Measurements from ENCODE around the gene TTC34.
A peak's percentile ranks its signal among the peaks of the same experiment; 100 is the strongest.

Gene TTC34

GRCh38 chr1:2587071-2587859, 214.2 kb downstream of the TTC34 start:
- DNase-seq = no peak

- peak; percentile 99 for DNase-seq
These were observed 215.1 kb downstream of the TTC34 start, which contains the start of gene PRXL2B for GRCh38 chr1:2586154-2587070. Gene PRXL2B (plus strand): TSS chr1:2586777. CDS start chr1:2586886, 109 bp downstream.
